Measurements from ENCODE around the gene HNRNPDL.
A peak's percentile ranks its signal among the peaks of the same experiment; 100 is the strongest.

The HNRNPDL gene

GRCh38 chr4:82462415-82462831 lies 32.2 kb upstream of the HNRNPDL start:
- no peak overlapping the region for H3K27ac ChIP-seq
- TF ChIP-seq CTCF (conservative IDR thresholded peaks at IDR 0.05), result peak; percentile 90

DNA sequence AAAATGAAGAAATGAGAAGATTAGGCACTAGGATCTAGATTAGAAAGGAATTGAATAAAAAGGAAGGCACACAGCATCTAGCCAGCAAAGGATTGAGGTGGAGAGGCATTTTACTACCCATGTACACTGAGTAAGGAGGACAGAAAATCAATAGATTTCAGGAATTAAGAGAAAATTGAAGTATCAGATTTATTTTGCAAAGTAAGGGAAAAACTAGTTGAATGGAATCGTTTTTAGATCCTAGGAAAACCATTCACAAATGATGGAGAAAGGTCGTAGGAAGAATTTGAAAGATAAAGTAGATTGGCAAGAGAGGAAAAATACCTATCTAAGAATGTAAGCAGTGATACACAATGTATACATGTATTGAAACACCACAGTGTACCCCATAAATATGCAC lies 31.4 kb upstream of the HNRNPDL start:
- TF ChIP-seq CTCF (conservative IDR thresholded peaks at IDR 0.05), result no peak
- H3K27ac ChIP-seq, result no peak overlapping the region

DNA sequence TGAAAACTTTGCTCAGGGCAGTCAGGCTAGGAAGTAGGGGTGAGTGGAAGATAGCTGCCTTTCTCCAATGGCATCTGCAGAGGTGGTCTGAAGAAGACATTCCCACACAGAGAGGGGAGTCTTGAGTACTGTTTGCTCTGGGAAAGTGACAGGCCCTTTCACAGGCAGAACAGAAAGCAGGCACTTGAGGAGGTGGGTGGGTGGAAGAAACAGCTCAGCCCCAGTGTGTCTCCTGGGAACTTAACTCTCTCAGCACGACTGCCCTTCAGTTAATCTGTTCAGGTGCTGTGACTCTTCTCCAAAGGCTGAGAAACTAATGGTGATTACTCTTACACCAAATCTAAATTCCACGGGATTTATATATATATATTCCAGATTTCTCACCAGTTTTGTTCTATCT lies 28.5 kb upstream of the HNRNPDL start:
- TF ChIP-seq CTCF (conservative IDR thresholded peaks at IDR 0.05), result no peak
- no peak overlapping the region for H3K27ac ChIP-seq

- H3K27ac ChIP-seq, result peak overlapping the region; percentile 3; the same call in 1 of the 2 replicates
- TF ChIP-seq CTCF (conservative IDR thresholded peaks at IDR 0.05), result no peak
Observed at GRCh38 chr4:82457266-82457665, 27.0 kb upstream of the HNRNPDL start.

DNA sequence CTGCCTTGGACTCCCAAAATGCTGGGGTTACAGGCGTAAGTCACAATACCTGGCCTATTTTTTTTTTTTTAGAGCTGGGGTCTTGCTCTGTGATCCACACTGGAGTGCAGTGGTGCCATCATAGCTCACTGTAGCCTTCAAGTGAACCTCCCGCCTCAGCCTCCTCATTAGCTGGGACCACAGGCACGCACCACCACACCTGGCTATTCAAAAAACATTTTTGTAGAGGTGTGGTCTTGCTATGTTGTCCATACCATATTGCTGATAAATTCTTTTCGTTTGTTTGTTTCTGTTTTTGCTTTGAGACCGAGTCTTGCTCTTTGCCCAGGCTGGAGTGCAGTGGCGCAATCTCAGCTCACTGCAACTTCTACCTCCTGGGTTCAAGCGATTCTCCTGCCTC lies 21.8 kb upstream of the HNRNPDL start:
- H3K27ac ChIP-seq, result peak overlapping the region; percentile 89
- no peak for TF ChIP-seq CTCF (conservative IDR thresholded peaks at IDR 0.05)

DNA sequence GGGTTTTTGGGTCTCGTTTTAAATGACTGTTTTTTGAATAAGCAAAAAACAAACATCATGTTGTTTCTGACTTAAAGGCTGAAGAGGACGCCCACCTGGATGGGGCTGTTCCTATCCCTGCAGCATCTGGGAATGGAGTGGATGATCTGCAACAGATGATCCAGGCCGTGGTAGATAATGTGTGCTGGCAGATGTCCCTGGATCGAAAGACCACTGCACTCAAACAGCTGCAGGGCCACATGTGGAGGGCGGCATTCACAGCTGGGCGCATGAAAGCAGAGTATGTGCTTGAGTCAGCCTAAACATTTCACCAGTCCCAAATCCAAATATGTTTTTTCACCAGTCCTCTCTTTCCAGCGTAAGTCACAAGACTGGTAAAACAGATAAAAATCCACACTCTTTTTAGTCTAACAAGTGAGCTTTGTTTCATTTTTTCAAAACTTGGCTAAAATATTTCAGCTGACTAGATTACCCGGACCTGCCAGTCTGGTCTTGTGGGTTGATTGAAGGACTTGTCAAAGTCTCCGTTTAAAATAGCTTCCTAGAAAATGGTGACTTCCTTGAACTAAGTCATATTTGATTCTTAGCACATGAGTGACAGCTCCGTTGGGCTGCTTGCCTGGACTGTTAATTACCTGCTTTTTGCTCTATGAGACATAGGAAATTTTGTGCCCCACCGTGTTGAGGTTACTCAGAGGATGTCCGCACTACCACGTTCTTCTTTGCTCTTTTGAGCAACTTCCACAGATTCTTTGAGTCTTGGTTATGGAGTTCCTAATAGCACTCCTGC lies 20.9 kb upstream of the HNRNPDL start:
- peak overlapping the region; percentile 89 for H3K27ac ChIP-seq
- TF ChIP-seq CTCF (conservative IDR thresholded peaks at IDR 0.05), result no peak

DNA sequence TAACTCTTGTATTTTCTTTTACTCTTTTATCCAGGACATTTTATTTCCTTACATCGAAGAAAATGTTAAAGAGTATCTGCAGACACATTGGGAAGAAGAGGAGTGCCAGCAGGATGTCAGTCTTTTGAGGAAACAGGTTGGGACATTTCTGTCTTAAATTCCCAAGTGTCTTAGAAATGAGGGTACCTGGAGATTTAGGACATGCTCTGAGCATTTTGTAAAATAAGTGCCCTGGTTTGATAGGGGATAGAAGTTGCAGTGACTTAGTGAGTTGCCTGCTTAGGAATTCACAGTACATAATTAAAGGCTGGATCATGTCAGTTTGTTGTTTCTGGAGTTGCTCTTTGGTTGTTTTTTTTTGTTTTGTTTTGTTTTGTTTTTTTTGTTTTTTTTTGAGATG lies 17.6 kb upstream of the HNRNPDL start:
- no peak for TF ChIP-seq CTCF (conservative IDR thresholded peaks at IDR 0.05)

More for the DNA sequence above, 17.6 kb upstream of the HNRNPDL start:
- H3K27ac ChIP-seq, result peak overlapping the region; percentile 30

Measured in VCaP (cell line).